NCI-H748 treated with DMSO at 0.1 percent for 48 hours (cell line): ENCODE measurements around the gene CLDN22.

Source experiments
- DNase-seq: peaks from one replicate; lab custom pipeline; 2025; lab: John Stamatoyannopoulos, UW

CLDN22 gene

GRCh38 chr4:183276106-183276505, 44.0 kb downstream of the CLDN22 start:
- DNase-seq = no peak

- no peak for DNase-seq
These were observed 47.7 kb downstream of the CLDN22 start for GRCh38 chr4:183272384-183272783.

- no peak for DNase-seq
These were observed 51.5 kb downstream of the CLDN22 start for GRCh38 chr4:183268556-183268955.
